ENCODE results near the gene LHX2. TPM values are rescaled to one million over a fixed set of nuclear protein-coding genes. Genes with fewer than 3 reads are reported as not detected.

LHX2 gene
- total and polyA plus RNA-seq, 9 of the 15 experiments (the other 6 are each of a cell fraction or from before 2014, with no cell fraction given) = 0.07 TPM; not detected in 8

DNA sequence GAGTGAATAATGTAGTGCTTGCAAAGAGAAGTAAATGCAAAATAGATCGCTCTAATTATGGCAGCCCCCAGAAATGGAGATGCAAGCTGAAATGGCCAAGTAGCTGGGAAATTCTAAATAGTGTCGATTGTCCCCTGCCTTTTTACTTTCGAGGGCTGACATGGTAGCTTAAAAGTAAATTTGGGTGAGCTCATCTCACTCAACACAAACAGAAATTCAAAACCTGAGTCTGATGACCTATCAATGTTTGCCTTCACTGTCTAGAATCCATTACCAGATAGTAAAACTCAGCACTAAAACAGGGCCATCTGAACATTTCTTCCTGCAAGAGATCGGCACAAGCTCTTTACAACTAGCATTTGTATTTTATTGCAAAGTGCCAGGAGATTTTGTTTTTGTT is 7.0 kb upstream of the LHX2 start (continued):
- no peak for TF ChIP-seq ATF6 (CRISPR knock-in tag; IDR thresholded peaks at IDR 0.05)
- TF ChIP-seq HEY1 (CRISPR knock-in tag; IDR thresholded peaks at IDR 0.05; ENCODE audit: borderline replicate concordance) = no peak
- TF ChIP-seq RNF2 (IDR thresholded peaks at IDR 0.05) = no peak
- no peak for TF ChIP-seq RBFOX2 (IDR thresholded peaks at IDR 0.05; ENCODE audit: low read depth, low read length)
- no peak for TF ChIP-seq FOXJ2 (tag; IDR thresholded peaks at IDR 0.05)

GRCh38 chr9:124005029-124005771 is 6.4 kb upstream of the LHX2 start:
- no peak for FAIRE-seq
- H3K4me1 ChIP-seq (replicated peaks in 1 of 2; ENCODE audit: control insufficient read depth in 2 of 2, insufficient read depth in 2 of 2, low read length in 2 of 2) = peaks cover 0 to 14% of the 10 kb centered on the region in 2 experiments; a peak in 2 of 5 replicates
- H3K9me3 ChIP-seq (replicated peaks; ENCODE audit: control insufficient read depth, insufficient read depth, low read depth, low read length) = no peaks in the 10 kb centered on the region
- in situ Hi-C loops (cut with MboI) (no loop called here), intact Hi-C loops (cut with micrococcal nuclease) (no loop called here)
- ChIA-PET POLR2A (interaction anchor here (0.6 to 0.8 kb wide), 2 partner anchors 9 to 23 kb away, joined by 3 read pairs; no protein-coding TSS in a partner anchor), CTCF (ENCODE audit: low intra/inter-chr PET ratio) (no interaction called here)
- H2AFZ ChIP-seq (ENCODE audit: low read depth, low read length) = no peak overlapping the region
- no peak overlapping the region for H3K27ac ChIP-seq (ENCODE audit: extremely low read depth, low read depth, low read length)
- WGBS (ENCODE audit: insufficient coverage, low coverage, missing lambda C conversion rate) = 3% methylated on average over 4 of the region's 4 CpGs
- no peaks in the 10 kb centered on the region for H3K36me3 ChIP-seq (ENCODE audit: control insufficient read depth, insufficient read depth, low read length)
- peaks cover 54 to 60% of the 10 kb centered on the region in 2 experiments for H3K27me3 ChIP-seq (ENCODE audit: control insufficient read depth in 2 of 2, insufficient read depth in 2 of 2, low read length in 2 of 2)
- H3K4me3 ChIP-seq = no peak overlapping the region
- no peak for DNase-seq (ENCODE audit: extremely low read depth in 1 of 4, low spot score in 3 of 4)
- H3K79me2 ChIP-seq (ENCODE audit: control insufficient read depth, insufficient read depth, low read length) = no peaks in the 10 kb centered on the region
- no TSS peak for BruUV-seq (replicated peaks)
- H4K20me1 ChIP-seq (replicated peaks; ENCODE audit: control insufficient read depth, insufficient read depth, low read length) = peaks cover 5% of the 10 kb centered on the region; the same call in 1 of the 2 replicates
- no peak overlapping the region for H3K9ac ChIP-seq (ENCODE audit: insufficient read depth in 1 of 2, low read depth in 2 of 2, low read length in 2 of 2)
- no peak overlapping the region for H3K4me2 ChIP-seq (ENCODE audit: insufficient read depth, low read length)
- ATAC-seq = no peak
- H3K9me1 ChIP-seq (ENCODE audit: control insufficient read depth, insufficient read depth, low read length) = no peaks in the 10 kb centered on the region
- no peak for TF ChIP-seq NCOA6 (IDR thresholded peaks at IDR 0.05)
- TF ChIP-seq ZZZ3 (IDR thresholded peaks at IDR 0.05) = no peak
- TF ChIP-seq, protein P1, sequence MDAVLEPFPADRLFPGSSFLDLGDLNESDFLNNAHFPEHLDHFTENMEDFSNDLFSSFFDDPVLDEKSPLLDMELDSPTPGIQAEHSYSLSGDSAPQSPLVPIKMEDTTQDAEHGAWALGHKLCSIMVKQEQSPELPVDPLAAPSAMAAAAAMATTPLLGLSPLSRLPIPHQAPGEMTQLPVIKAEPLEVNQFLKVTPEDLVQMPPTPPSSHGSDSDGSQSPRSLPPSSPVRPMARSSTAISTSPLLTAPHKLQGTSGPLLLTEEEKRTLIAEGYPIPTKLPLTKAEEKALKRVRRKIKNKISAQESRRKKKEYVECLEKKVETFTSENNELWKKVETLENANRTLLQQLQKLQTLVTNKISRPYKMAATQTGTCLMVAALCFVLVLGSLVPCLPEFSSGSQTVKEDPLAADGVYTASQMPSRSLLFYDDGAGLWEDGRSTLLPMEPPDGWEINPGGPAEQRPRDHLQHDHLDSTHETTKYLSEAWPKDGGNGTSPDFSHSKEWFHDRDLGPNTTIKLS (IDR thresholded peaks at IDR 0.05; ENCODE audit: borderline replicate concordance, low read depth) = no peak
- no peak for TF ChIP-seq CCAR2 (IDR thresholded peaks at IDR 0.05; ENCODE audit: low read depth, low read length)
- TF ChIP-seq GATAD2B (IDR thresholded peaks at IDR 0.05; ENCODE audit: borderline replicate concordance) = no peak
- TF ChIP-seq, protein P2, sequence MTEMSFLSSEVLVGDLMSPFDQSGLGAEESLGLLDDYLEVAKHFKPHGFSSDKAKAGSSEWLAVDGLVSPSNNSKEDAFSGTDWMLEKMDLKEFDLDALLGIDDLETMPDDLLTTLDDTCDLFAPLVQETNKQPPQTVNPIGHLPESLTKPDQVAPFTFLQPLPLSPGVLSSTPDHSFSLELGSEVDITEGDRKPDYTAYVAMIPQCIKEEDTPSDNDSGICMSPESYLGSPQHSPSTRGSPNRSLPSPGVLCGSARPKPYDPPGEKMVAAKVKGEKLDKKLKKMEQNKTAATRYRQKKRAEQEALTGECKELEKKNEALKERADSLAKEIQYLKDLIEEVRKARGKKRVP (CRISPR knock-in tag; IDR thresholded peaks at IDR 0.05) = no peak
- no peak for TF ChIP-seq HMGN3 (IDR thresholded peaks at IDR 0.05; ENCODE audit: borderline replicate concordance, extremely low read depth, insufficient read length, low read depth, low read length)
- TF ChIP-seq HMG20B (CRISPR knock-in tag; IDR thresholded peaks at IDR 0.05) = no peak
- TF ChIP-seq ESRRA (IDR thresholded peaks at IDR 0.05; ENCODE audit: borderline replicate concordance, low read depth) = no peak
- TF ChIP-seq ZBTB7A (IDR thresholded peaks at IDR 0.05; ENCODE audit: borderline replicate concordance, control insufficient read depth, low read depth, low read length) = no peak
- no peak for TF ChIP-seq ZBTB12 (CRISPR knock-in tag; IDR thresholded peaks at IDR 0.05)
